HG03432 (cell line): ENCODE results near the gene HDAC1.
A peak's percentile ranks its signal among the peaks of the same experiment; 100 is the strongest.
"Not testable (repeated sequence)": the region's sequence is repeated elsewhere in the genome, so short reads cannot be mapped to it uniquely, and the experiment has no call there.

Experiments used
- ATAC-seq: cut with Tn5 transposase; IDR thresholded peaks from one replicate; pipeline ENCODE4 v1.9.1; 2021; ENCODE audit warnings: mild to moderate bottlenecking, moderate library complexity; ENCODE audit not compliant: unreplicated experiment

HDAC1 gene

GRCh38 chr1:32291708-32292538 lies at the start of gene HDAC1:
TSS of gene HDAC1 (plus strand) at chr1:32292083. CDS start at chr1:32292170, 87 bp downstream.
- peak; percentile 98 for ATAC-seq

DNA sequence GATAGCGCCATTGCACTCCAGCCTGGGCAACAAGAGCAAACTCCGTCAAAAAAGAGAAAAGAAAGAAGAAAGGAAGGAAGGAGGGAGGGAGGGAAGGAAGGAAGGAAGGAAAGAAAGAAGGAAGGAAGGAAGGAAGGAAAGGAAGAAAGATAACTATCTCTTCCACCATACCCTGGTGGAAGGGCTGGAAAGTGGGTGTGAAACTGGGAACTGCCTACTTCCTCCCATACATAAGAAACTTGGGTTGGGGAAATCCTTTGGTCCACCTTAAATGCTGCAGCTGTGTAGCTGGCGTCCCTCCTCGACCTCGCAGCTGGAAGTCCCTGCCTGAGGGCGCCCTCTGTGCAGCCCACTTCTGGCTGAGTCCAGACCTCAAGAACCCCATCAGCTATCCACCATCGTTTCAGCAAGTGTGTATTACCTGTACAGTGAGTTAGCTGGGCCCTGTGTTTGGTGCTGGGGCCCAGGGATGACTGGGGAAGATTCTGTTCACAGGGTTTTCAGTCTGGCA lies 49.5 kb upstream of the HDAC1 start:
- ATAC-seq = no peak

DNA sequence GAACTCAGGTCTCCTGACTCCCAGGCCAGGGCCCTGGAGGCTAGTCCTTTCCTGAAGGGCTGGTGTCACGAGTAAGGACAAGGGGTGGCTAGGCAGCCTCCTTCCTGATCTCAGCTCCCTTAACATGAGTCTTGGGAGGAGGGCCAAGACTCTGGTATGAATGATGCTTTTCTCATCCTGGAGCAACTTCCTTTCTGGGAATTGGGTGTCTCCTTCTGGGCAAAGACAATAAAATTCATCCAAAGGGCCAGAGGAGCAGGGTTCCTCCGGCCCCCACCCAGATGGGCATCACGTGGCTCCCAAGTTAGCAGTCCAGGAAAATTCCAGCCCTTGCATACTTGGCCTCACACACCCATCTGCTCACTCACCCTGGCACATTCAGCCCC lies 45.0 kb upstream of the HDAC1 start, which contains the start of gene FAM167B:
FAM167B (plus strand) TSS at position 335 of the 386 bp plus-strand sequence. CDS start 200 bp downstream, outside the sequence.
- no peak for ATAC-seq

DNA sequence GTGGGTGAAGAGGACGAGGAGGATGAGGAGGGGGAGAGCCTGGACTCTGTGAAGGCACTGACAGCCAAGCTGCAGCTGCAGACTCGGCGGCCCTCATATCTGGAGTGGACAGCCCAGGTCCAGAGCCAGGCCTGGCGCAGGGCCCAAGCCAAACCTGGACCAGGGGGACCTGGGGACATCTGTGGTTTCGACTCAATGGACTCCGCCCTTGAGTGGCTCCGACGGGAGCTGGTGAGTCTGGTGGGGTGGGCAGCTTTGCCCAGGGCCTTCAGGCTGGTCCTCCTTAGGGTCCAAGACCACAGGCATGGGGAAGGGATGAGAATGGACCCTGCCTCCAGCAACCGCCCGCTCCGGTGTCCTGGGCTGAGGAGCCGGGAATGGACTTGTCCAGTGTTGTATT lies 44.4 kb upstream of the HDAC1 start:
- no peak for ATAC-seq

DNA sequence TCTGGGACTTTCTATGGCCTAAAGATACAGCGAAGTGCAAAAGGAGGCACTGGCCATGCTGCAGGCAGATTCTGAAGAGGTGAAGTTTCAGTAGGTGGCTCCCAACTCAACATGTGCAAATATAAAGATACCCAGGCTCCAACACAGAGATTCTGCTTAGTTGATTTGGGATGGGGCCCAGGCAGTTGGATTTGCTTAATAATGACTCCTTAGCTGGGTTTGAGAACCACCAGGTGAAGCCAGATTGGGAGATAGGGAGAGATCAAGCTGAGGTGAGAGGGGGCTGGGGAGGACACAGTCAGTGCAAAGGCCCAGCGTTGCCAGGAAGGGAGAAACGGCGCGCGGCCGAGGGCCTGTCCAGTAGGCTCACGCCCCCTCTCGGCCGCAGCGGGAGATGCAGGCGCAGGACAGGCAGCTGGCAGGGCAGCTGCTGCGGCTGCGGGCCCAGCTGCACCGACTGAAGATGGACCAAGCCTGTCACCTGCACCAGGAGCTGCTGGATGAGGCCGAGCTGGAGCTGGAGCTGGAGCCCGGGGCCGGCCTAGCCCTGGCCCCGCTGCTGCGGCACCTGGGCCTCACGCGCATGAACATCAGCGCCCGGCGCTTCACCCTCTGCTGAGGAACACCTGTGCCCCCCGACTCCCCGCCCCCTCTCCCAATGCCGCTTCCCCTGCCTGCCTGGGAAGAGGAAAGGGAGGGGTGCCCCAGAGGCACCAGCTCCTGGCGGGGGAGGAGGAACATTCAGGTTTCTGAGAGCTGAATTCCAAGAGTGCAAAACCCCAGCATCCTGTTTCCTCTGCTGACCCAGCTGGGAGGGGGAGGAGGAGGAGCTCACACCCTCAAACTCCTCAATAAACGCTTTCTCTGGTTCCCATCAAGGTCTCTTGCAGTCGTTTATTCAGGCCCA lies 43.6 kb upstream of the HDAC1 start:
- ATAC-seq = peak; percentile 45

DNA sequence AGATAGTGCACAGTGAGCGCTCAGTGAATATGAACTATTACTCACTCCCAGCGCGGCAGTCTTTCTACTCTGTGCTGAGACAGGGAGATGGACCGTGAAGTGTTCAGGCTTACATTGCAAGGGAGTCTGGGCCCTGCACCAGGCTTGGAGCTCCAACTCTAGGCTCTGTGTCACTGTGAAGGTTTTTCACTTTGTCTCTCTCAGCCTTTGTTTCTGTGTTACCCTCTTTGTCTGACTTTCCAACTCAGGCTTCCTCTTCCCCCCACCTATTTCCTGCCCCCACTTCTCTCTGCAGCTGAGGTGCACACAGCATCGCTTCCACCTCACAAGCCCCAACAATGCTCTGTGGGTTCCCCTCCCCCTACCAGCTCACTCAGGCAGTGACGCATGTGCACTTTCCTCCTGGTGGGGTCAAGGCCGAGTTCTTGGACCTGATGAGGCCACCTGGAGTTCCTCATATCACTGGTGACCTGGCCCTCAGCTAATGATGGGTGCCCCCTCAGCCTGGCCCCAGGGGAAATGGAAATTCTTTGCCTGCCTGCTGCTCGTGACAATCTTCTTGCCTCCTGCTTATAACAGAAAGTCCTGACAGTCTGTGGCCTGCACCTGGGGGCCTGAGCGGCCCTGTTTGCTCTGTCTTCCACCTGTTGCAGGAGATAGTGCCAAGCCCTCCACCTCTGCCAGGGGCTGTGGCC lies 41.9 kb upstream of the HDAC1 start:
- ATAC-seq = peak; percentile 55

DNA sequence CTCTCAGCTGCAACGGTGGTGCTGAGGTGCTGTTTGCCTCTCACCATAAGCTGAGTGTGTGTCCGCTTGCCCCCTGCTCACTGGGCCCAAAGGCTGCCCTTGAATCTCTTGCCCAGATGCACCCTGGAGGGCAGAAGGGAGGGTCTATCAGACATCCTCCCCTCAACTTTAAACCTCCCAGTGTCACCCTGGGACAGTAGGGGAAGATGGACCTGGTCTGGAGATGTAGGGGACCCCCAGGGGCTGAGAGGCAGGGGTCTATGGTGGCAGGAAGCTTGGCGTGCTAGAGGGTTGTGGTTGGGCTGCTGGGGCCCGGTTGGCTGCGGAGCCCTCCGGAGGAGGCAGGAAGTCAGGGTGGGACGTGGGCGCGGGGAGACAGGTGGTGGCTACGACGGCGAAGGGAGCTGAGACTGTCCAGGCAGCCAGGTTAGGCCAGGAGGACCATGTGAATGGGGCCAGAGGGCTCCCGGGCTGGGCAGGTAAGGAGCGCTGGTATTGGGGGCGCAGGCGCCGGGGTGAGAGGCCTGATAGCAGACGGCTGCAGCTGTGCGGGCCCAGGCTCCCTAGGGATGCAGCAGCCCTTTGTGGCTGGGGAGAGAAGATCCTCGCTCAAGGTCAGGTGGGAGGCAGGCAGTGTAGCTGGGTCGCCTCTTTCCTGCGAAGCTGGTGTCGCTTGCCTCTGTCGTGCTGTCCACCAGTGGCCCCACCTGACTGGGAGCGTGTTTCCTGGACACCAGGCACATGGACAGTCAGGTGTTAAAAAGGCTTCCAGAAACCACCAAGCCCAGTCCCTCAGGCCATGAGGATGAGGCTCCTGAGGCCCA lies 40.8 kb upstream of the HDAC1 start, which contains the start of gene LCK:
LCK (plus strand) TSS at position 373 of the 824 bp plus-strand sequence. CDS start 23,065 bp downstream, outside the sequence.
- peak; percentile 35 for ATAC-seq

DNA sequence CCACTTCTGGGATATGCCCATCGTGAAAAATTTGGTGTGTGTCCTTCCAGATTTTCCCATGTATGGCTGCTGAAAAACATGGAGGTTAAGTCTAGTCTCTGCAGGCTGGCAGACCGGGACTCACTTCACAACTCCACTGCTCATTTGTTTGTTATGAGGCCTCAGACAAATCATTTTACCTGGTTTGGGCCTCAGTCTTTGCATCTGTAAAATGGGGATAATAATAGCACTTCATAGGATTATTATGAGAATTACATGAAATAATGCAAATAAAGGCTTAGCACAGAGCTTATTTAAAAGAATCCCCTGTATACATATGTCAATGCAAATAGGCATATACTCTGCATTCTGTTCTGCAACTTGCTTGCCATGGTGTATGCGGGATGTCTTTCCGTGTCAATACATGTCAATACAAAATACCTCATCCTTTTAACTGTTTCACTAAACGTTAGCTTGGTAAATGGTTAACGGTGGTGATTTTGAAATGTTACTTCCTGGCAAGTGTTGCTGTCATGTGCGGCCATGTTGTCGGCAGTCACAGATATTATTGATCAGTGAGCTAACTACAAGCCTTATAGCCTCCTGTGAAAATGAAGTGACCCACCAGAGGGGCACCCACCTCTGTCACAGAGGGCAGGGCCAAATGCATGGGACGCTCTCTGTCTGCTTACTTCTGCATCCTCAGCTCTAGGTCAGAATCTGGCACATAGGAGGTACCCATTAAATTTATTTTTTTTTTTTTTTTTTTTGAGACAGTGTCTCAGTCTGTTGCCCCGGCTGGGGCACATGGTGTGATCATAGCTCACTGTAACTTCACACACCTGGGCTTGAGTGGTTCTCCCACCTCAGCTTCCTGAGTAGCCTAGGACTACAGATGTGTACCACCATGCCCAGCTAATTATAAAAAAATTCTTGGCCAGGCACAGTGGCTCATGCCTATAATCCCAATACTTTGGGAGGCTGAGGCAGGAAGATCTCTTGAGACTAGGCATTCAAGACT lies 36.5 kb upstream of the HDAC1 start:
- ATAC-seq = no peak

GRCh38 chr1:32256473-32257226 lies 35.2 kb upstream of the HDAC1 start:
- no peak for ATAC-seq

GRCh38 chr1:32257227-32257508 lies 34.7 kb upstream of the HDAC1 start:
- ATAC-seq = no peak

- not testable (repeated sequence) for ATAC-seq
These were observed 28.7 kb upstream of the HDAC1 start for GRCh38 chr1:32263236-32263593.

DNA sequence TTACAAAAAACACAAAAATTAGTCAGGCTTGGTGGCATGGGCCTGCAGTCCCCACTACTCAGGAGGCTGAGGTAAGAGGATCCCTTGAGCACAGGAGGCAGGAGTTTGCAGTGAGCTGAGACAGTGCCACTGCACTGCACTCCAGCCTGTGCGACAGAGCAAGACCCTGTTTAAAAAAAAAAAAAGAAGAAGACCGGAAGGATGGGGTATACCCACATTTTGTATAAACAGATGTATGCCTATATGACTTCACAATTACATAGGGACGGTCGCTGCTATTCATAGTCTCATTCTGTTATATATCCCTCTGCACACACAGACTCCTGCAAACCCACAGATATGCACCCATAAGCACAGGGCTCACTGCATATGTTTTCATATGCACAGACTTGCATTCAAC lies 28.1 kb upstream of the HDAC1 start:
- ATAC-seq = peak; percentile 49

- no peak for ATAC-seq
These were observed 26.0 kb upstream of the HDAC1 start for GRCh38 chr1:32265846-32266245.

DNA sequence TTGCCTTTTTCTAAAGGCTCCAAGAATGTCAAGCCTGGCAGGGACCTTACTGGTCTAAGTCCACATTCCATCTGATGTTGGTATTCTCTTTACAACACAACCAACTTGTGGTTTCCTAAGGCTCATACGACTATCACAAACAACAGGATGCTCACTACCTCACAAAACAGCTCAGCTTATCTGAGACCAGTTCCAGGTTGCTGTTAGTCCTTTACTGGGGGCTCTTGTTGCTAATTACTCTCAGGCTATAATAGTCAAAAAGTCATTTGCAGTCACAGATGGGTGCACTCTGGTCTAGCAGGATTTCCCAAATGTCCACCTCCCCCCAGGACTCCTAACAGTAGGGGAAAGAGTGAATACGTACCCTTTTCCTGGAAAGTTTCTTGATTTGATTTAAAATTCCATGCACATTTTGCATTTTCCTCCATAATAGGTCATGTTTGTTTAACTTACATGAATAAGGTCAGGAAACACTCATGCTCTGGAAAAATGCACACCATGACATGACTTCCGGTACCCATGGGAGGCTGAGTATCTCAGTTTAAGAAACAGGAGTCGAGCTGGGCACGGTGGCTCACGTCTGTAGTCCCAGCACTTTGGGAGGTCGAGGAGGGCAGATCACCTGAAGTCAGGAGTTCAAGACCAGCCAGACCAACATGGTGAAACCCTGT lies 24.8 kb upstream of the HDAC1 start:
- ATAC-seq = no peak

DNA sequence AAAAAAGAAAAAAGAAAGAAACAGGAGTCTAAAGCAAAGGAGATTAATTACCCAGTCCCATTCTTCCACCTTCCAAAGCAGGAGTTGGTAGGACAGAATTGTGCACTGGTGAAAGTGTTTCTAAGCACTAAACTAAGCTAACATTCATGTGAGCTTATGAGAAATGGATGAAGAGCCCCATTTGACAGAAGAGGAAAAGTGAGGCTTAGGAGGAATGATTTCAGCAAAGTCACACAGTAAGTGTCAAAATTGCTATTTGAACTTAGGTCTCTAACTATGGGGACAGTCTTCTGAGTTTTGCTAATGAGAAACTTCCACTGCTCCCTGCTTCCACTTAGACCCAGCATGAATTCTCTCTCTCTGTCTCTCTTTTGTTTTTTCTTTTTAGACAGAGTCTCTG lies 22.1 kb upstream of the HDAC1 start:
- ATAC-seq = no peak

GRCh38 chr1:32272557-32273390 lies 19.1 kb upstream of the HDAC1 start:
- ATAC-seq = no peak
